HG02759 (cell line): ENCODE data around the gene ELAPOR1.
"Not testable (repeated sequence)": the region's sequence is repeated elsewhere in the genome, so short reads cannot be mapped to it uniquely, and the experiment has no call there.

Source experiments
- ATAC-seq: cut with Tn5 transposase; IDR thresholded peaks from one replicate; pipeline ENCODE4 v1.9.1; 2021; ENCODE audit warnings: mild to moderate bottlenecking, moderate library complexity; ENCODE audit not compliant: unreplicated experiment

ELAPOR1 gene

GRCh38 chr1:109134423-109134822 lies 20.5 kb downstream of the ELAPOR1 start:
- peak; percentile 44 for ATAC-seq

- no peak for ATAC-seq
Measured at GRCh38 chr1:109135940-109136339, 22.0 kb downstream of the ELAPOR1 start.

DNA sequence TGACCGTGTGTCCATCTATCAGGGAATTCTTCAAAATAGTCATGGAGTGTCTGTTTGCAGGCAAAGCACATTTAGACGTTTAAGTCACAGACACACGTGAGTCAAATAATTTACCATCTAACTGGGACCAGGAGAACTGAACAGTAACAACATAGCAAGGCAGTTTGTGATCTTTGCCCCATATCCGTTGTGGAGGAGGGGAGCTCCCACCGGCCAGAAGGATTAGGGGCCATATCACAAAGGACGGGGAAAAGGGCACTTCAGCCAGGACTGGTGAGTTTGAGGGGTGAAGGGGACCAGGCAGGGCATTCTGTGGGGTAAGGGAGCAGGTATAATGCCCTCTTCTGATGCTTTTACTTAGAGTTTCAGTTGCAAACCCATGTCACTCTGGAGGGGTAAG lies 22.9 kb downstream of the ELAPOR1 start:
- ATAC-seq = no peak

- no peak for ATAC-seq
Measured at GRCh38 chr1:109137958-109138357, 24.0 kb downstream of the ELAPOR1 start.

- ATAC-seq = no peak
Measured at GRCh38 chr1:109138358-109138757, 24.4 kb downstream of the ELAPOR1 start.

- ATAC-seq = no peak
Measured at GRCh38 chr1:109140392-109140791, 26.5 kb downstream of the ELAPOR1 start.

DNA sequence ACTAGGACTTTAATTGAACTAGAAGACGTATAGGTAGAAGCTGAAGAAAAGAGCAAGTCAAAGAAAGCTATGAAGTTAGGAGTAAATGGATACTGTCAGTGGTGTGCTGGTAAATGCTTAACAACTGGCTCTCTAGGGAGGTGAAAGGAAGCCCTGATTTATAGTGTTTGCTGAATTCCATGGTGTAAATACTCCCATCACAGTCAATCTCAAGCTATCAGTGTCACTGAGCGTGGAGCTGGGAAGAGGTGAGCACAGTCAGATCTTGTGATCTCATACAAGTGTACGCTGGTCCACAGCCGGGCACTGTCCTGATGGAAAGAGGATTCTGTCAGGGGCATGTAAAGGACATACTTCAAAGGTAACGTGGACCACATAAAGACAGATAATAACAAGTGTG lies 28.3 kb downstream of the ELAPOR1 start:
- no peak for ATAC-seq

DNA sequence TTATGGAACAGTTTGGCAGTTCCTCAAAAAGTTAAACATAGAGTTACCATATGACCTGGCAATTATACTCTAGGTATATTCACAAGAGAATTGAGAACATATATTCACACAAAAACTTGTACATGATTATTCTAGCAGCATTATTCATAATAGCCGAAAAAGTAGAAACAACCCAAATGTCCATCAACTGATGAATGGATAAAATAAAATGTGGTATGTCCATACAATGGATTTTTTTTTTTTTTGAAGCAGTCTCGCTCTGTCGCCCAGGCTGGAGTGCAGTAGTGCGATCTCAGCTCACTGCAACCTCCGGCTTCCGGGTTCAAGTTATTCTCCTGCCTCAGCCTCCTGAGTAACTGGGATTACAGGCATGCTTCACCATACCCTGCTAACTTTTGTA lies 28.8 kb downstream of the ELAPOR1 start:
- not testable (repeated sequence) for ATAC-seq

- no peak for ATAC-seq
Measured at GRCh38 chr1:109148987-109149561, 35.2 kb downstream of the ELAPOR1 start.

GRCh38 chr1:109149874-109150601 lies 36.1 kb downstream of the ELAPOR1 start:
- no peak for ATAC-seq

GRCh38 chr1:109151146-109151990 lies 37.5 kb downstream of the ELAPOR1 start:
- no peak for ATAC-seq

DNA sequence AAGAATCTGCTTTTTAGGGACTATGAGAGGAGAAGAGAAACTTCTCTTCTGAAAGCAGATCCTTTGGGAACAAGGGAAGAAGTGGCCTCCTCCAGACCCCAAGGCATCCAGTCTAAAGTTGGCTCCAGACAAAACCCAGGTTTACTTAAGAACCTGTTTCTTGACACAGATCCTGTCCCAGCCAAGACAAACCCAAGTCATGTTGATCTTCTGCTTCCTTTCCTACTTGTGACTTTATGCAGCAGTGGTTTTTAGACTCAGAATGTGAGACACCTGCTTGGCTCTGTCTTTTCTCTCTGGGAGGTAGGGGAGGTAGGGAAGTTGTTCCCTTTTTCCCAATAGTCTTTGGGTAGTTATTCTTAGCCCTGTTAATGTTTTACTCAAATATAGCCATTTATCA lies 38.3 kb downstream of the ELAPOR1 start:
- ATAC-seq = no peak

- ATAC-seq = no peak
Measured at GRCh38 chr1:109156916-109157385, 43.0 kb downstream of the ELAPOR1 start.

DNA sequence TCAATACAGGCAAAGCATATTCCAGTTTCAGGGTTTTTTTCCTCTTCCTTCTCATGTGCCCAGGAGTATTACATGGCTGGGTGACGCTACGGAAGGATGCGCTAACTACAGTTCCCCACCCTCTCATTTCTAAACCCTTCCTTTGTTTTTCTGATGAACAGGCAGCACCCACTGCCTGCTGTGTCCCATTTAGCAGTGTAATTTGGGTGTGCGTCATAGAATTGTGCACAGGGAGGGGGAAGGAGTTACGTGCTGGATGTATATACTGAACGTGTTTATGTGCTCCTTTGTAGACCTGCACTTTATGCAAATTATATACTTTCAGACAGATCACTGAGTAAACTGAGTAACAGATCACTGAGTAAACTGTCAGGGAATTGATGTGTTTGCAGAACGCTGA lies 44.5 kb downstream of the ELAPOR1 start:
- no peak for ATAC-seq

GRCh38 chr1:109159326-109159725 lies 45.4 kb downstream of the ELAPOR1 start:
- no peak for ATAC-seq

DNA sequence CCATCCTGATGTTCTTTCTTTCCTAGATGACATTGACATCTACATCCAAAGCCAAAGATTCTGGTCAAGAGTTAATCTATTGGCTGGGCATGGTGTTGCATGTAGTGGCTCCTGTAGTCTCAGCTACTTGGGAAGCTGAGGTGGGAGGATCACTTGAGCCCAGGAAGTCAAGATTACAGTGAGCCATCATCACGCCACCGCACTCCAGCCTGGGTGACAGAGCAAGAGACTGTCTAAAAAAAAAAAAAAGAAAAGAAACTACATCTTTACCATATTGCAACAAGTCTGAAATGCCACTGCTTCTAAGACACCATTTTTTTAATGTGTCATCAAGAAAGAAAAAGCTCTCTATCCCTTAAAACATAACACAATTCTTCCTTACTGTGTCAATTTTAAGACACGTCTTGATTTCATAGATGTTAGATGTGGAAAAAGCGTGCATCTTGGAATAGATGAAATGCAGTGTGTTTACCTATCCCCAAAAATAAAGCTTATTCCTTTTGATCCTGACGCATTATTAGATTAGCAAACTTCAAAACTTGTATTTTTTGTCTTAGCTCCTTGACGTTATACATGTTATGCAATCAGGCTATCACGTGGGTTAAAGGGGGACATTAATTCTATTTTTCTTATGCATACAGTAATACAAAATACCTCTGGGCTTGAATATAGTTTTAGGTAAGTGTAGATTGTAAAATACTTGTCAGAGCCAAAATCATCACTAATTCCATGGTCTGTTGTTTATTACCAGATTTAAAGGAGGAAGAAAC lies 46.3 kb downstream of the ELAPOR1 start:
- no peak for ATAC-seq

DNA sequence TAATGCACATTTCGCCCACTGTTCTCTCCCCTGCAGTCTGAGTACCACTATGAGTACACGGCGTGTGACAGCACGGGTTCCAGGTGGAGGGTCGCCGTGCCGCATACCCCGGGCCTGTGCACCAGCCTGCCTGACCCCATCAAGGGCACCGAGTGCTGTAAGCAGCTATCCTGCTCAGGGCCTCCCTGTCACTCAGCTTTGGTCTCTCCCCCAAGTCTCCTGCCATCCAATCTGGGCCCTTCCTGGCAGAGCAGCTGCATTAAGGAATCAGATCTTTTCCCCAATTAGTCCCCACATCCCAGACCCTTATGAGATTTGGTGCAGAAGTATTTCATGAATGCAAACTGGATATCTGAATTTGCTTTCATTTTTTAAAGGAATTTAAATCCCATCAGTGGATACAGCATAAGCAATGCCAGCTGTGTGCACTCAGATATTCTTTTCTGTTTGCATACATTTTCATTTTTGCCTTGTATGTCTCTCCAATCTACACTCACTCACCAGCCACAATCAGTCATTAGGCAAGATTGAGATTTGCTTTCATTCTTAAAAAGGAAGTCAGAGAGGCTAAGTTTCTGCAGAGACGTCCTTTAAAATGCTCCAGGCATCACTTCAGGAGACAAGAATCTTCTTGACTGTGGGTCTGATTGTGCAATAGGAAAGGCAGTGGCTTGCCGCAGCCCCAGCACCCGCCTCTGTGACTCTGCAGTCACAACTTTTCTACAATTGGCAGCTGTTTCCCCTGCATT lies 48.1 kb downstream of the ELAPOR1 start:
- ATAC-seq = peak; percentile 58

DNA sequence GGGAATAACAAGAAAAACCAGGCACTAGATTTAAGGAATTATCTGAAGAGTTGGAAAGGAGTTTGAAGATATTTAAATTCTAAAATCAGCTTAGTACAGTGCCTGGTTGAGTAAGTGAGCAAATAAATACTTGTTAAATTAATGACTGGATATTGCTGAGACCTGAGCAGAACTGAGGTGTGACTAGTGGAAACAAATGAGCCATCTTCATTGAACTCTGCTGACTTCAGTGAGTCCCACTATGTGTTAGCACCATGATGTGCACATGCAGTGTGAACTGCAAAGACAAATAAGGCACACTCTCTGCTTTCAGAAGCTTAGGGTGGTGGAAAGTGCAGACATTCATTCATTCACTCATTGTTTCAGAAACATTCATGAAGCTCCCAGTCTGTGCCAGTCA lies 48.7 kb downstream of the ELAPOR1 start:
- ATAC-seq = no peak

DNA sequence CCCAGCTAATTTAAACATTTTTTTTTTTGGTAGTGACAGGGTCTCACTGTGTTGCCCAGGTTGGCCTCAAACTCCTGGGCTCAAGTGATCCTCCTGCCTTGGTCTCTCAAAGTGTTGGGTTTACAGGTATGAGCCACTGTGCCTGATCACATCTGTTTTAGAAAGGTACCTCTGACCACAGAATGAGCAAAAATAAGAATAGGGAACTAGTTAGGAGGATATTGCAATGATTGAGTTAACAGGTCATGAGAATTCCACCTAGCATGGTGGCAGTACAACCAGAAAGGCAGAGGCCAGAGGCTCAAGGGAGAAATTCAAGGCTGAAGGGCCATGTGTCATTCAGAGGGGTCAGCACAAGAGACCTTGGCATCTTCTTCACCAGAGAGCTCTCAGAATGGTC lies 49.6 kb downstream of the ELAPOR1 start:
- no peak for ATAC-seq
